ENCODE results near the gene CAMSAP1. TPM values are rescaled to one million over a fixed set of nuclear protein-coding genes. Genes with fewer than 3 reads are reported as not detected.

Gene CAMSAP1
- total and polyA plus RNA-seq, 10 of the 15 experiments (the other 5 are each of a cell fraction or from before 2014, with no cell fraction given): 1.4 to 24.7 (median 8.0) TPM

DNA sequence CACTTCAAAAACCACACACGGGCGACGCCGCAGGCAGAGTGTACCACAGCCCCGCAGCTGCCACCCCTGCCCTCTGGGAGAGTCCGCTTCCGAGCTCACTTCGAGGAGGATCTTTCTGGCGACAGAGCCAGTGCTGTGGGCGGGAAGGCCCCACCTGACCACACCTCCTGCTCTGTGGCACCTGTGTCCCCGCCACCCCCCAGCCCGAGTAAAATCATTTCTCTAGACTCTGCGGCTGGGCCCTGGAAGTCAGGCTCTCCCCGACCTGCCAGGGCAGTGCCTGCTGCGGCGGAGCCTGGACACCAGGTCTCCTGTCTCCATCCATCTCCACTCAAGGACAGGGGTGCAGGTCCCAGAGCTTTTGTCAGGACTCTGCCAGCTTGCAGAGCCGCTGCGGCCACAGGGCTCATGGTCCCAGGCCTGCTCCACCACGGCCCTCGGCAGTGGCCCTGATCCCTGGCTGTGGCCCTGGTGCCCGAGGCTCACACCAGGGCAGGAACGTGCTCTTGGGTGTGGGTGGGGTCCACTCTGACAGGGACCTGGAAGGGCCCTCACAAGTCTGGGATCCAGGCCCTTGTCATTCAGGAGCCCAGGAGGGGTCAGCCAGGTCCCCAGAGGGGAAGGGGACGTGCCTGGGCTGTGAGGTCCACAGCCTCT is 20.9 kb upstream of the CAMSAP1 start:
- TF ChIP-seq NFXL1 (IDR thresholded peaks at IDR 0.05; ENCODE audit: borderline replicate concordance) (no peak), WRNIP1 (IDR thresholded peaks at IDR 0.05; ENCODE audit: borderline replicate concordance, low read depth, low read length) (no peak), RAD21 (IDR thresholded peaks at IDR 0.05; ENCODE audit: insufficient read depth, low read depth, low read length) (no peak), KAT2A (conservative IDR thresholded peaks at IDR 0.05; ENCODE audit: control insufficient read depth, low read depth, low read length) (no peak), SPI1 (IDR thresholded peaks at IDR 0.05; ENCODE audit: borderline replicate concordance, insufficient read depth, low read depth, low read length) (no peak), MYB (IDR thresholded peaks at IDR 0.05; ENCODE audit: borderline replicate concordance, low read depth, low read length) (no peak)
- TF ChIP-seq, protein P1, sequence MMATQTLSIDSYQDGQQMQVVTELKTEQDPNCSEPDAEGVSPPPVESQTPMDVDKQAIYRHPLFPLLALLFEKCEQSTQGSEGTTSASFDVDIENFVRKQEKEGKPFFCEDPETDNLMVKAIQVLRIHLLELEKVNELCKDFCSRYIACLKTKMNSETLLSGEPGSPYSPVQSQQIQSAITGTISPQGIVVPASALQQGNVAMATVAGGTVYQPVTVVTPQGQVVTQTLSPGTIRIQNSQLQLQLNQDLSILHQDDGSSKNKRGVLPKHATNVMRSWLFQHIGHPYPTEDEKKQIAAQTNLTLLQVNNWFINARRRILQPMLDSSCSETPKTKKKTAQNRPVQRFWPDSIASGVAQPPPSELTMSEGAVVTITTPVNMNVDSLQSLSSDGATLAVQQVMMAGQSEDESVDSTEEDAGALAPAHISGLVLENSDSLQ (IDR thresholded peaks at IDR 0.05): no peak
- TF ChIP-seq, protein P2, sequence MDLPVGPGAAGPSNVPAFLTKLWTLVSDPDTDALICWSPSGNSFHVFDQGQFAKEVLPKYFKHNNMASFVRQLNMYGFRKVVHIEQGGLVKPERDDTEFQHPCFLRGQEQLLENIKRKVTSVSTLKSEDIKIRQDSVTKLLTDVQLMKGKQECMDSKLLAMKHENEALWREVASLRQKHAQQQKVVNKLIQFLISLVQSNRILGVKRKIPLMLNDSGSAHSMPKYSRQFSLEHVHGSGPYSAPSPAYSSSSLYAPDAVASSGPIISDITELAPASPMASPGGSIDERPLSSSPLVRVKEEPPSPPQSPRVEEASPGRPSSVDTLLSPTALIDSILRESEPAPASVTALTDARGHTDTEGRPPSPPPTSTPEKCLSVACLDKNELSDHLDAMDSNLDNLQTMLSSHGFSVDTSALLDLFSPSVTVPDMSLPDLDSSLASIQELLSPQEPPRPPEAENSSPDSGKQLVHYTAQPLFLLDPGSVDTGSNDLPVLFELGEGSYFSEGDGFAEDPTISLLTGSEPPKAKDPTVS (IDR thresholded peaks at IDR 0.05; ENCODE audit: low read depth, low read length): no peak
- Histone ChIP-seq H3K79me2 (ENCODE audit: control insufficient read depth, insufficient read depth, low read length) (no peaks in the 10 kb centered on the region), H3K27ac (ENCODE audit: control insufficient read depth, insufficient read depth) (no peak overlapping the region), H3K4me3 (no peak overlapping the region), H3K27me3 (replicated peaks in 1 of 2; ENCODE audit: control insufficient read depth in 2 of 2, insufficient read depth in 2 of 2, low read length in 1 of 2) (no peaks in the 10 kb centered on the region), H3K4me1 (ENCODE audit: control insufficient read depth, insufficient read depth, low read length) (peaks cover 22% of the 10 kb centered on the region), H4K20me1 (ENCODE audit: control insufficient read depth, insufficient read depth) (no peaks in the 10 kb centered on the region), H3K4me2 (ENCODE audit: control insufficient read depth, insufficient read depth) (no peak overlapping the region), H3K36me3 (ENCODE audit: control insufficient read depth in 2 of 2, insufficient read depth in 2 of 2, low read length in 1 of 2) (peaks cover 4 to 8% of the 10 kb centered on the region in 2 experiments; a peak in 3 of 4 replicates), H3K9ac (ENCODE audit: control insufficient read depth, insufficient read depth, low read length) (no peak overlapping the region), H2AFZ (ENCODE audit: control insufficient read depth, low read depth, low read length) (no peak overlapping the region), H3K9me3 (replicated peaks; ENCODE audit: control insufficient read depth, insufficient read depth, low read length) (no peaks in the 10 kb centered on the region)
- no peak for ATAC-seq
- intact Hi-C loops (cut with micrococcal nuclease; ENCODE audit: unreplicated experiment): no loop called here
- BruUV-seq (replicated peaks): no TSS peak
- no peak for FAIRE-seq
- WGBS (ENCODE audit: insufficient coverage, insufficient replicate concordance, low lambda C conversion rate, missing lambda C conversion rate): 87% methylated on average over 22 of the region's 23 CpGs
- SMC1A ChIA-PET (ENCODE audit: uncharacterized antibody, unreplicated experiment): no interaction called here
- DNase-seq (ENCODE audit: low read depth, low spot score): no peak
- in situ Hi-C loops (cut with MboI): no loop called here
- CTCF ChIA-PET: no interaction called here
- POLR2A ChIA-PET: no interaction called here
- RAD21 ChIA-PET (ENCODE audit: unreplicated experiment): no interaction called here
